H9 (cell line): ENCODE results near the gene ZNF747. TPM values are rescaled to one million over a fixed set of nuclear protein-coding genes. Genes with fewer than 3 reads are reported as not detected.

Experiments used
- DNase-seq: peaks from one replicate; pipeline ENCODE4 v3.0.0-alpha.2; 2017
- H2AFZ ChIP-seq: one replicate; pipeline ENCODE4 v1.6.1; 2013; ENCODE audit warnings: mild to moderate bottlenecking, low read length, control low read depth, moderate library complexity
- H2AK5ac ChIP-seq: 2 replicates; pipeline ENCODE4 v1.6.1; 2013; ENCODE audit warnings: low read length, control low read depth, mixed read lengths; ENCODE audit not compliant: insufficient read length
- H2BK120ac ChIP-seq: one replicate; pipeline ENCODE4 v1.6.1; 2013; ENCODE audit warnings: low read depth, mild to moderate bottlenecking, low read length, control low read depth, inconsistent platforms; ENCODE audit not compliant: poor library complexity, severe bottlenecking
- H2BK12ac ChIP-seq: 2 replicates; pipeline ENCODE4 v1.6.1; 2013; ENCODE audit warnings: low read length, control low read depth, mixed read lengths, low read depth; ENCODE audit not compliant: insufficient read length
- H2BK15ac ChIP-seq: 2 replicates; pipeline ENCODE4 v1.6.1; 2013; ENCODE audit warnings: low read depth, low read length, control low read depth
- H2BK20ac ChIP-seq: one replicate; pipeline ENCODE4 v1.6.1; 2013; ENCODE audit warnings: low read depth, mild to moderate bottlenecking, low read length, control low read depth, inconsistent platforms; ENCODE audit not compliant: poor library complexity, severe bottlenecking
- H2BK5ac ChIP-seq: 2 replicates; pipeline ENCODE4 v1.6.1; 2013; ENCODE audit warnings: low read length, control low read depth, mixed read lengths; ENCODE audit not compliant: insufficient read length
- H3K14ac ChIP-seq: 2 replicates; pipeline ENCODE4 v1.6.1; 2013; ENCODE audit warnings: low read length, control low read depth; ENCODE audit not compliant: insufficient read depth
- H3K18ac ChIP-seq: 2 replicates; pipeline ENCODE4 v1.6.1; 2013; ENCODE audit warnings: low read depth, mild to moderate bottlenecking, mixed read lengths, low read length, control low read depth; ENCODE audit not compliant: insufficient read length
- H3K23ac ChIP-seq: 2 replicates; pipeline ENCODE4 v1.6.1; 2013; ENCODE audit warnings: low read length, control low read depth, mixed read lengths, low read depth; ENCODE audit not compliant: insufficient read length
- H3K23me2 ChIP-seq: 2 replicates; pipeline ENCODE4 v1.6.1; 2013; ENCODE audit warnings: low read depth, mild to moderate bottlenecking, mixed read lengths, low read length, control low read depth; ENCODE audit not compliant: insufficient read length, poor library complexity, severe bottlenecking
- H3K27ac ChIP-seq: 2 replicates; pipeline ENCODE4 v1.5.1; 2013; ENCODE audit warnings: low read length, control low read depth, mixed read lengths, low read depth; ENCODE audit not compliant: insufficient read length
- H3K27me3 ChIP-seq: 2 replicates; pipeline ENCODE4 v1.6.1; 2013; ENCODE audit warnings: low read length, control low read depth, inconsistent platforms; ENCODE audit not compliant: insufficient read depth
- H3K4ac ChIP-seq: 2 replicates; pipeline ENCODE4 v1.6.1; 2013; ENCODE audit warnings: low read depth, mild to moderate bottlenecking, control low read depth, inconsistent platforms, low read length, moderate library complexity
- H3K4me1 ChIP-seq: 2 replicates; pipeline ENCODE4 v1.6.1; 2013; ENCODE audit warnings: low read length, control low read depth, inconsistent platforms; ENCODE audit not compliant: insufficient read depth
- H3K4me2 ChIP-seq: 2 replicates; pipeline ENCODE4 v1.6.1; 2013; ENCODE audit warnings: low read length, control low read depth, mixed read lengths; ENCODE audit not compliant: insufficient read length, insufficient read depth
- H3K56ac ChIP-seq: 2 replicates; pipeline ENCODE4 v1.6.1; 2013; ENCODE audit warnings: low read depth, mild to moderate bottlenecking, mixed read lengths, low read length, control low read depth; ENCODE audit not compliant: insufficient read length
- H3K79me1 ChIP-seq: 2 replicates; pipeline ENCODE4 v1.6.1; 2013; ENCODE audit warnings: low read depth, mild to moderate bottlenecking, moderate library complexity, low read length, control low read depth, inconsistent platforms; ENCODE audit not compliant: insufficient read depth, poor library complexity, severe bottlenecking
- H3K79me2 ChIP-seq: 2 replicates; pipeline ENCODE4 v1.6.1; 2013; ENCODE audit warnings: low read length, control low read depth, inconsistent platforms; ENCODE audit not compliant: insufficient read depth
- H3K9ac ChIP-seq: 2 replicates; pipeline ENCODE4 v1.6.1; 2013; ENCODE audit warnings: low read length, control low read depth, mixed read lengths; ENCODE audit not compliant: insufficient read length; ENCODE audit errors: extremely low read depth
- H3K9me3 ChIP-seq: one replicate; pipeline ENCODE4 v1.6.1; 2013; ENCODE audit warnings: low read depth, low read length, inconsistent platforms; ENCODE audit not compliant: control insufficient read depth
- H3T11ph ChIP-seq: one replicate; pipeline ENCODE4 v1.6.1; 2013; ENCODE audit warnings: mild to moderate bottlenecking, low read length, control low read depth, inconsistent platforms
- H4K20me1 ChIP-seq: one replicate; pipeline ENCODE4 v1.6.1; 2013; ENCODE audit not compliant: control insufficient read depth, insufficient read length, insufficient read depth
- H4K5ac ChIP-seq: 2 replicates; pipeline ENCODE4 v1.6.1; 2013; ENCODE audit warnings: low read depth, mild to moderate bottlenecking, mixed read lengths, low read length, control low read depth; ENCODE audit not compliant: insufficient read length
- H4K8ac ChIP-seq: replicated peaks from 2 replicates; pipeline ENCODE4 v1.6.1; 2013; ENCODE audit warnings: low read length, control low read depth, mixed read lengths, low read depth; ENCODE audit not compliant: insufficient read length
- H4K91ac ChIP-seq: 2 replicates; pipeline ENCODE4 v1.6.1; 2013; ENCODE audit warnings: low read depth, mild to moderate bottlenecking, moderate library complexity, mixed read lengths, low read length, control low read depth; ENCODE audit not compliant: insufficient read length
- H3K27ac Mint-ChIP-seq, 3 experiments: 2 replicates in 2 of 3; 3 replicates in 1 of 3; pipeline ENCODE4 v1.8.0; 2020 to 2021; ENCODE audit warnings: mixed read lengths in 3 of 3, mild to moderate bottlenecking in 1 of 3, moderate library complexity in 1 of 3
- H3K27me3 Mint-ChIP-seq: 2 replicates; pipeline ENCODE4 v1.8.0; 2021; ENCODE audit warnings: low read depth, mild to moderate bottlenecking, moderate library complexity, mixed read lengths
- H3K36me3 Mint-ChIP-seq, 3 experiments: 2 replicates in 2 of 3; 3 replicates in 1 of 3; pipeline ENCODE4 v1.8.0; 2020 to 2021; ENCODE audit warnings: low read depth in 3 of 3, mixed read lengths in 3 of 3; ENCODE audit not compliant: insufficient read depth in 1 of 3
- H3K4me1 Mint-ChIP-seq, 2 experiments: 2 replicates each; pipeline ENCODE4 v1.8.0; 2020; ENCODE audit warnings: mixed read lengths in 2 of 2
- H3K4me3 Mint-ChIP-seq, 2 experiments: 2 replicates in 1 of 2; 3 replicates in 1 of 2; pipeline ENCODE4 v1.8.0; 2020 to 2021; ENCODE audit warnings: mild to moderate bottlenecking in 2 of 2, mixed read lengths in 2 of 2, moderate library complexity in 1 of 2
- H3K9me3 Mint-ChIP-seq, 2 experiments: 2 replicates in 1 of 2; 3 replicates in 1 of 2; pipeline ENCODE4 v1.8.0; 2020; ENCODE audit warnings: mild to moderate bottlenecking in 2 of 2, mixed read lengths in 2 of 2, moderate library complexity in 1 of 2
- WGBS: extraction: QIAGEN DNeasy Blood & Tissue Kit; methylation state at CpG from one replicate; pipeline ENCODE4 v1.1.7; 2013; ENCODE audit warnings: missing lambda C conversion rate, low lambda C conversion rate, mixed read lengths; ENCODE audit not compliant: insufficient read length; ENCODE audit errors: extremely low coverage; 5-methylcytosine and 5-hydroxymethylcytosine counted together
- total RNA-seq: library from RNA; stranded (reverse); gene quantifications from 2 replicates; pipeline ENCODE4 v1.2.1, GENCODE V29; 2021
- TF ChIP-seq, protein P1 (sequence below): fragments of 200-600 bp; sonication (generic); conservative IDR thresholded peaks from 3 replicates; pipeline ENCODE4 v1.8.0; 2021; ENCODE audit warnings: antibody characterized with exemption, mild to moderate bottlenecking

ZNF747 gene
- total RNA-seq, 1 experiment from 2014 or later, result 18.4 TPM

DNA sequence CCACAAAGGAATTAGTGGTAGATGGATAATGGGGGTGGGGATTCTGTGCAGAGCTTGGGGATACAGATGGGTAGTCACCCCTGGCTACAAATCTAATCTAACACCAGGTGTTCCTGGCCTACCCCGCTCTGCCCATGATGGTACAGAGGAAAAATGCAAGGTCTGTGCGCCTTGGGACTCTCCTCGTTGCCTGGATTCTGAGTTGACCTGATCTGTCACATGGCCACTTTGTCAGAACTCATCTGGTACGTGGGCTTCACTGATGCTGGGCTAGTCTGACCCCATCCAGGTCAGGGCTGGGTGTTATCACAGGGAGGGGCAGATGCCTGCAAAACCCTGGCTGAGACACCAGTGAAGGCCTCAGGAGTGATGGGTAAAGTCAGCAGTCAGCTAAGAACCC lies 18.3 kb upstream of the ZNF747 start:
- no peak overlapping the region for H2BK15ac ChIP-seq
- H2BK12ac ChIP-seq, result no peak overlapping the region
- peaks cover 5 to 32% (median 30%) of the 10 kb centered on the region in 3 experiments for H3K36me3 Mint-ChIP-seq
- H3K27ac ChIP-seq, result no peak overlapping the region
- peak overlapping the region in 1 of 3 experiments; percentile 55; a peak in 1 of 7 replicates for H3K27ac Mint-ChIP-seq
- peaks cover 4% of the 10 kb centered on the region for H3K23me2 ChIP-seq
- peaks cover 22 to 30% of the 10 kb centered on the region in 2 experiments for H3K4me1 Mint-ChIP-seq
- H3K4me3 Mint-ChIP-seq, result no peak overlapping the region
- H3K9ac ChIP-seq, result no peak overlapping the region
- no peaks in the 10 kb centered on the region for H3K79me1 ChIP-seq
- no peak overlapping the region for H3K23ac ChIP-seq
- peaks cover 3% of the 10 kb centered on the region; the same call in 1 of the 2 replicates for H3K4me1 ChIP-seq
- no peak overlapping the region for H2AFZ ChIP-seq
- no peak overlapping the region for H3K4ac ChIP-seq
- H3K9me3 Mint-ChIP-seq, result peaks cover 0 to 3% of the 10 kb centered on the region in 2 experiments; a peak in 1 of 5 replicates
- no peaks in the 10 kb centered on the region for H4K20me1 ChIP-seq
- no peak overlapping the region for H3K56ac ChIP-seq
- no peak overlapping the region for H3K4me2 ChIP-seq
- no peak overlapping the region for H4K8ac ChIP-seq
- no peak overlapping the region for H3T11ph ChIP-seq
- H3K18ac ChIP-seq, result no peak overlapping the region
- DNase-seq, result no peak
- no peaks in the 10 kb centered on the region for H3K79me2 ChIP-seq
- no peaks in the 10 kb centered on the region for H3K27me3 ChIP-seq
- H3K9me3 ChIP-seq, result no peaks in the 10 kb centered on the region
- H3K27me3 Mint-ChIP-seq, result peaks cover under 1% of the 10 kb centered on the region; the same call in 1 of the 2 replicates
- no CpG with 5 or more reads among the region's 4 CpGs for WGBS
- TF ChIP-seq, protein P1, sequence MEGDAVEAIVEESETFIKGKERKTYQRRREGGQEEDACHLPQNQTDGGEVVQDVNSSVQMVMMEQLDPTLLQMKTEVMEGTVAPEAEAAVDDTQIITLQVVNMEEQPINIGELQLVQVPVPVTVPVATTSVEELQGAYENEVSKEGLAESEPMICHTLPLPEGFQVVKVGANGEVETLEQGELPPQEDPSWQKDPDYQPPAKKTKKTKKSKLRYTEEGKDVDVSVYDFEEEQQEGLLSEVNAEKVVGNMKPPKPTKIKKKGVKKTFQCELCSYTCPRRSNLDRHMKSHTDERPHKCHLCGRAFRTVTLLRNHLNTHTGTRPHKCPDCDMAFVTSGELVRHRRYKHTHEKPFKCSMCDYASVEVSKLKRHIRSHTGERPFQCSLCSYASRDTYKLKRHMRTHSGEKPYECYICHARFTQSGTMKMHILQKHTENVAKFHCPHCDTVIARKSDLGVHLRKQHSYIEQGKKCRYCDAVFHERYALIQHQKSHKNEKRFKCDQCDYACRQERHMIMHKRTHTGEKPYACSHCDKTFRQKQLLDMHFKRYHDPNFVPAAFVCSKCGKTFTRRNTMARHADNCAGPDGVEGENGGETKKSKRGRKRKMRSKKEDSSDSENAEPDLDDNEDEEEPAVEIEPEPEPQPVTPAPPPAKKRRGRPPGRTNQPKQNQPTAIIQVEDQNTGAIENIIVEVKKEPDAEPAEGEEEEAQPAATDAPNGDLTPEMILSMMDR, result no peak
- no peak overlapping the region for H2BK120ac ChIP-seq
- H4K91ac ChIP-seq, result no peak overlapping the region
- no peak overlapping the region for H2BK5ac ChIP-seq
- H2AK5ac ChIP-seq, result no peak overlapping the region
- no peak overlapping the region for H2BK20ac ChIP-seq
- no peak overlapping the region for H4K5ac ChIP-seq
- no peak overlapping the region for H3K14ac ChIP-seq
